Cerebellar nuclear complex (tissue), 1 donor: Measurements from ENCODE around the gene SALL1.

Experiments
- DNase-seq, 2 experiments: peaks; one replicate each; lab custom pipeline; 2025; lab: John Stamatoyannopoulos, UW

Gene SALL1

GRCh38 chr16:51156807-51157200, 5.7 kb upstream of the SALL1 start:
- DNase-seq = no peak

DNA sequence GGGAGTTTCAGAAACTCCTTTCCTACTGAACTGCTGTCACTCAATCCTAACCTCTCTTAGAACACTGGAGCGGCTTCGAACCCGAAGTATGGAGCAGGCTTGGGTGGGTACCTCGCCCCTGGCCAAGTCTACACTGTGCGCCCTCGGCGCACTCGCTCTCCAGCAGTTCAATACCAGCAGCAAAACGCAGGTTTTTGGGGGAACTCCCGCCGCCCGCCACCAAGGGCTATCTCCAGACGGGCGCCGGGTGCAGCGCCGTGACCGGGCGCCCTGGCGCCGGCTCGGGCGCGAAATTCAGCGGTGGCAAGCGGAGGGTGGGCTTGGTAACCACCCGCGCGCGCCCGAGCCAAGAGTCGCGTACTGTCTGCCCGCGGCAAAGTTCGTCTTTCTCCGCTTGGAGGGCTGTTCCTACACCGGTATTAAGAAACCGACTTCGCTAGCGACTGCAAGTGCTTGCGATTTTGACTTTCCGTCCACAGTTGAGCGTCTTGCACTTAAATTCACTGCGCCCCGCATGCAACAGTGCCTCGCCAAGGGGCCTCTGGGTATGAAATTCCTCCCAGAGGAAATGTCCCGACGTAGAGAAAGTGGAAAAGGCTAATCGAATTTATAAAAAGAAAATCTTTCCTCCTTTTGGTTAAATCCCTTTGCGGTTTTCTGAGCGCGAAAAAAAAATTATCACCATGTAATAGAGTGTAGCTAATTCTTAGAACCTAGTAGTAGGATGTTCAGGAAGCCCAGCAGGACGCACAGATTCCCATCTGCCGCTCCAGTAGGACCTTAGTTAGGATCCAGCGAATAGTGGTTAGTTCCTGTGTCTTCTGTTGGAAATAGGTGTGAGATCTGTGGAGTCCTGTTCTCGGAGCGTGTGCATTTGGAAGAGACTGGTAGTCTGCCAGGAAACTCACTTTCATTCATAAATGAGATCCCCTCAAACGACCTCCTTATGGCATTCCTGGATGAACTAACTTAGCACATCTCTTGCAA, 5.0 kb upstream of the SALL1 start:
- no peak for DNase-seq

DNA sequence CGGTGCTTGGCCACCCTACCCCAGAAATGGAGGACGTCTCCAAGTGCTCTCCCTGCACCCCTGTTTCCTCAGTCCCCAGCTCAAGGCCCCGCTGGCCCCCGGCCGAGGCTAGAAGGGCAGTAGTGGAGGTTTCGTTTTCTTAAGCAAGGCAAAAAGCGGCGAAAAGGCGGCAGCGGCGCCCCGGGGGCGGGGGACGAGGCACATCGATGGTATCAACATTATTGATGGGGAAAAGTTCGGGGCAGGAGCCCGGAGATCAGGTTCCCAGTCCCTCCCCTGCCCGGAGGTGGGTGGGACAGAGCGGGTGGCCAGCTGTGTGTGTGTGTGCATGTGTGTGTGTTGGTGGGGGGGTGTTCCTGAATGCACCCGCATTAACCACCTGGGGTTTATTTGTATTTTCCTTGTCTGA, 4.1 kb upstream of the SALL1 start:
- DNase-seq = no peak

- DNase-seq = no peak
These were observed 3.5 kb upstream of the SALL1 start for GRCh38 chr16:51154271-51155171.

DNA sequence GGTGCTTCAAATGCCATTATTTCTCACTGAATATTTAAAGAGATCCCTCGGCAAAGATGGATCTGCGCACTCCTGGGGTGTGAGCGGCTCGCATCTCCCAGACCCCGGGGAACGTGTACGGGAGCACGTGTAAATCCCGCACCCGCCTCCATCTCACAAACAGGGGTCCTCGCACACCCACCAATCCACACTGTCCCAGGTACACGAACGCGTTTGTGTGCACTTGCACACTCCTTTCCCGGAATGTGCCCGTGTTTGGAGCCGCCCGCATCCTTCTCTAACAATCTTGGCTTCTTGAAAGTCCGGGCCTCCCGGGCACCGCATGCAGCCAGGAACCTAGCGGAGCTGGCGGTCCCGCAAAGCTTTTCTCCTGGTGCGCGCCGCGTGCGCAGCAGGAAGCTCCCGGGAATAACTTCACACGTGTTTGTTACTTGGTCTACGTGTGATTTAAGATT, 2.5 kb upstream of the SALL1 start:
- DNase-seq = no peak

DNA sequence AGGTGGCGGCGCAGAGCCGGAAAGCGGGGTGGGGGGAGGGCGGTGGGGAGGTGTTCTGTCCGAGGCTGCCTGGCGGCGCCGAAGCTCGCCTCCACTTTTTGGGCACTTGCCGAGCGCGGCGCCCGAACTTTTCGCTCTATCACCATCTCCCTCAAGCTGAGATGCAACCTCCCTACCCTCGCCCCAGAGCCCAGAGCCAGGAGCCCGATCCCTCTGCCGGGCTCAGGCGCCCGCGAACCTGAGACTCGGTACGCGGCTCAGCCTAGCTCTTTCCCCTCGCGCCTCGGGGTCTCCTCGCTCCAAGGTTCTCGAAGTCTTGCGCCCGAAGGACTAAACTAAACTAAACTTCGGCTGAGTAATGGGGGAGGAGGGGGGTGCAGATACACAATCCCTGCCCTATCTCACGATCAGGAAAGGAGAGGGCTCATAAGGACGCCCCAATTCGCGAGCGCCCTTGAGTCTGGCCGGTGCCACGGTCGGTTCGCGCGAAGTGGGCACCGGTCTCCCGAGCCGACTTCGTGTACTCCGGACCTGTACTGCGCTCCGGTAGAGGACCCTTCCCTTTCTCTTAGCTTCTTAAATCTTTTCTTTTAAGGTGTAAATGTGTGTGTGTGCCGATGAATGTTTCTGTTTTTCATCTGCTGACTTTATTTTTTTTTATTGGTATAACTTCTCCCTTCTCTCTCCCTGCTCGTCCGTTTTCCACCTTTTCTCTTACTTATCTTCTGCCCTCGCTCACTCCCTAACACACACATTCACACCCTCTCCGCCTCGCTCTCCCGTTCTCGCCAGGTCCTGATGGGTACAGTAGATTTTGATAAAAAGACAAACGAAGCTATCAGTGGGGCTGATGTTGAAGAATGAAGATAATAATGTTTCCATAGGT, 1.9 kb upstream of the SALL1 start:
- no peak for DNase-seq

DNA sequence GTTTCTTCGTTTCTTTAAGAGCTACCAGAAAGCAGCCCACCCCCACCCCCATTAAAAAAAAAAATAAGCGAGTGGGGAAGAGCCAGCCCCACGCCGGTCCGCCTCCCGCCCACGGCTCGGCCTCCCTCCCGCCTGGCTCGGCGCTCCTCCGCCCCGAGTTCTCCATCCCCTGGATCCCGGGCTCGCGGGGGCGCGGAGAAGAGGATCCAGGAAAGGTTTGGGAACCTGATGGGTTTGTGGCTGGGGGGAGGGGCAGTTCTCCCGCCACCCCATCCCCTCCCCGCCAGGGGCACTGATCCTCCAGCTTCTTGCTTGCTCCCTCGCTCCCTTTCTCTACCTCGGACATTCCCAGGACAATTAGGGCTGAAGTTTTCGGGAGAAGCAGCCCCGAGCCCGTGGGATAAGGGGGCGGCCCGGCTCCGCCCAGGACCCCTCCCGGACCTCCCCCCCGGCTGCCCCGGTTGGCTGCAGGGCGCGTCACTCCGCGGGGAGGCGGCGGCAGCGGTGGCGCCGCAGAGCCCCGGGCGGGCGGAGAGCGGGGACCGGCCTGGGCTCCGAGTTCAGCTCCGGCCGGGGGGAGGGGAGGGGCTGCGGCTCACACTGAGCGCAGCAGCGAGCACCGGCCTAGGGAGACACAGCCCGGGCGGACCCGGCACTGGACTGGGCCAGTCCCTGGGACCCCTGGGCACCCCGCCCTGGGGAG, 1.0 kb upstream of the SALL1 start:
- no peak for DNase-seq

- DNase-seq = no peak
These were observed 428 bp upstream of the SALL1 start for GRCh38 chr16:51151435-51151960.

DNA sequence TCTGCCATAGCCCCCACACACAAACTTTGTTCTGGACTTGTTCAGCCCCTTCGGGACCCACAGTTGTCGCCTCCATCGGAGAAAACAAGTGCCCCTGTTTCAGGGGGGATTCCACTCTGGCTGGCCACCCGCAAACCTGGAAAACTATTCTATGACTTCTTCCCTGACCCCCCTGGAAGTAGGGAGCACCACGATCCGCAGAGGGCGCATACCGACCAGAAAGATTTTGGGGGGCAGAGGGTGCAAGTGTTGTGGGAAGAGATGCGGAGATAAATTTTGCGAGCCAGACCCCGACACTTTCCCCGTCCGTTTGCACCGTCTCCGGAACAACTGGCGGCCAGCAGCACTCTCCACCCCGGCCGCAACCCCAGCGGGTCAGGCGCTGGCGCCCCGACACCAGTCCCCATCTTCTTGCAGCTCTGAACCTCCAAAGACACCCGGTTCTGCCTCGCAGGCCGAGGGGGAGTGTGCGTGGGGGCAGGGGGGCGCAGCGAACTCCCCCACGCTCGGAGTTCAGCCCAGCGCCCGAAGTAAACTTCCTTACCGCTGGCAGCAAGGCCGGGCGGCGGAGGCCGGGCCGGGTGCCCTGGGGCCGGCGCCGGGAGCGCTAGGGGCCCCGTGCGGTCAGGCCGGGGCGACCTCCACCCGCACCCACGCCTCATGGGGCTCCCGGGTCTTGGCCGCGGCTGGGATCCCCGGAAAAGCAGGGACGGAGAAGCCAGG, 744 bp downstream of the SALL1 start:
- no peak for DNase-seq

- DNase-seq = no peak
These were observed 1.3 kb downstream of the SALL1 start for GRCh38 chr16:51149721-51150164.

DNA sequence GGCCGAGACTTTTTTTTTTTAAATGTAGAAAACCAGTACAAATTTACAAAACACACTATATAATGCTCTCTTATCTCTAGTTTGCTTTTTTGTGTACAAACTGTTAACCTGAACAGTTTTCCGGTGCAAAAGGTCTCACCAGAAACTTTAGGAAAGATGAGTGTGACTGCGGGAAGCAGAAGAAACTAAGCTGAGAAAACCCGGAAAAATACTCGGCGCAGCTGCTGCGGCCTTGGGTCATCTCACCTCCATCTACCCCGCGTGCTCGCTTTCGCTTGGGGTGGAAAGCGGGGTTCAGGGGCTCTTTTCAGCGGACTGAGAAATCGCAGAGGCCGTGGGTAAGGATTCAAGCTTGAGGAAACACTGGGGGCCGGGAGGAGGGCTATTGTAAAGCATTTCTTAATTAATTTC, 1.8 kb downstream of the SALL1 start:
- DNase-seq = no peak

DNA sequence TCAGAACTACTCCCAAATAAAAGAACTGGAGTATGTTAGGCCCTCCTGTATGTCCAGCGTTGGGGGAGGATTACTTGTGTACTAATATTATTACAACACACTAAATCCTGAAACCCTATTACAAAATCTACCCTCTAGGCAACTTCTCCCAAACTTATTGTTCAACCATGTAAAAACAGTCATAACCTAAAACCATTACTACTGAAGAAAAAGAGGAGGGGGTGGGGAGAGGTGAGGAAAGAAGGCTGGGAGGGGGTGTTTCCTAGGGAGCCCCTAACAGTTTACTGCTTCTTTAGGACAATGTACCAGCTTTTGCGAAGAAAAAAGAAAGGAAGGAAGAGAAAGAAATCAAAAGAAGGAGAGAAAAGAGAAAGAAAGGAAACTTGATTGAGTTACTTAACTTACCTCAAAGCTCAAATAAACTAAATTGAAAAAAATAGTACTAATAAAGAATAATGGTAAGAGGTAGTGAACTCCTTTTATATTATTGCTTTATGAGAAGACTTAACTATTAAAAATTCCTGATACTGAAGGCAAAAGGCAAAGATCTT, 2.3 kb downstream of the SALL1 start:
- no peak for DNase-seq

DNA sequence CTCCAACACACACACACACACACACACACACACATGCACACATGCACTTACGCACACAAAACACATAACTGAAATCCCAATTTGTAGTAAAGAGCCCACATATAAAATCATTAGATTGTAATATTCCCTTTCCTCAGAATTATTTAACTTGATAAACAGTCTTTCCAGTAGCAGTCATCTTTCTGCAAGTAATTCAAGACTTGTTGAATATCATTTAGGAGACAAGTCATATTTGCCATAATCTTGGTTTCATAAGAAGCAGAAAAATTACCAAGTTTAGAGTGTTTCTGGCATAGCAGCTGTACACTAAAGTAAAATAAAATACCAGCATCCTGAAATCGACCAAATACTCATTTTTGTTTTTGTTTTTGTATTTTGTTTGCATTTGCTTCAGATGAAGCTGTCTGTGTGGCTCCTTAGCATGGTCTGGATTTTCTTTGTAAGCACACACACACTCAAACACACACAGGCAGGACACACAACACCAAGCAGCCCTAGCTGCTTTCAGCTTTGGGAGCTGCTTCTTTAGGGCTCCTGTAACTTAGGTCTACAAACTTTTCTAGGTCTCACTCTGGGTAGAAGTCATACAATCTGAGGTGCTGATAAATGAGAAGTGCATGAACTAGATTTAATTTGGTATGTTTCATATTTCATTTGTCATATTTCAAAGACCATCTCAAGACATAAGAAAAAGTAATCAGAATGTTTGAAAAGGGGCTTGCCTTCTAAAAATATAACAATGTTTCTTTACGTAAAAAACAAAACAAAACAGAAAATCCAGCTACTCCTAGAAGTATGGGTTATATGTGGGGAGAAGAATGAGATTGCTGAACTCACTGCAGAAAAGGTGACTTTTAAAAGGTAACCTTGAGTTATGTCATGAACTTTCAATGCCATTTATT, 3.0 kb downstream of the SALL1 start:
- DNase-seq = no peak

DNA sequence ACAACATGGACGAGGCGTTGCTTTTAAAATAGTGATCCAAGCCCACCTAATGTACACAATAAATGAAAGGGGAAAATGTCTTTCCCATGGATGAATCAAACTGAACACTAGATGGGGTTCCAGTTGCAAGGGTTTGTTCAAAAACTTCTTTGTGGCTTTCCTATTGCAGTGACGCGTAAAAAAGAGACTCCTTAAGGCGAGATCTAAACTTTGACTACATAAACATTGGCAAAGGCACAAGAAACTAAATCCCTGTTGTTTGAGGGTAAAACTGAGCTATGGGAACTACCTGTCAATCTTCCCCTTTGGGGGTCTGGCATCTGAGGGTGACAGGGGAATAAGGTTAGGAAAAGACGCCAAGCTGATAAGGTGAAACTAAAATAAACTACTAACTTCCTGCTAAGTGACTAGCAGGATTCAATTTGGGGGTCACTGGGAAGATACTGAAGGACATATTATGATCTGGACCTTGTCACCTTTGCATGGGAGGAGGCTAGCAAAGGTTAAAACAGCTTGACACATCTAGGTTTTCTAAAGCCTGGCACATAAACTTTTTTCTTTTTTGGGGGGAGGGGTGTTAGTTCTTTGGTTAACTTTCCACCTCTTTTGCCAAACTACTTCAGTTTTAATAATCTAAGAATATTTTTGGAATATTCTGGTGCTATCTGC, 4.7 kb downstream of the SALL1 start:
- DNase-seq = no peak

DNA sequence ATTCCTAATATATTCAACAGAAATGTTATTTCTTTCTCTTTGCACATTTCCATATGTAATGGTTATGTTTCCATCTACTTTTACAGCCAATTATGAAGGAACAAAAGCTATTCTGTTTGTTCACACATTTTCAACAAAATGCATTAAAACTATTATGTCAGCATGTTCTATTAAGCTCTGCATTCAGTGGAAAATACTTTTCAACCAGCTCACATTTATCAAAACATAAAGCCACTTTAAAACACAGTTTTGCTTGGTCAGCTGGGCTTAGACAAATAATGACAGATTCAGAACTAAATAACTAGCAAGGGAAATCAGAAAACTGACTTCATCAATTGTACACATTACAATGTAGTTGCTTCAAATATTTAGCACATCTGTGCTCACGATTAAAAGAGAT, 6.9 kb downstream of the SALL1 start:
- DNase-seq = no peak

DNA sequence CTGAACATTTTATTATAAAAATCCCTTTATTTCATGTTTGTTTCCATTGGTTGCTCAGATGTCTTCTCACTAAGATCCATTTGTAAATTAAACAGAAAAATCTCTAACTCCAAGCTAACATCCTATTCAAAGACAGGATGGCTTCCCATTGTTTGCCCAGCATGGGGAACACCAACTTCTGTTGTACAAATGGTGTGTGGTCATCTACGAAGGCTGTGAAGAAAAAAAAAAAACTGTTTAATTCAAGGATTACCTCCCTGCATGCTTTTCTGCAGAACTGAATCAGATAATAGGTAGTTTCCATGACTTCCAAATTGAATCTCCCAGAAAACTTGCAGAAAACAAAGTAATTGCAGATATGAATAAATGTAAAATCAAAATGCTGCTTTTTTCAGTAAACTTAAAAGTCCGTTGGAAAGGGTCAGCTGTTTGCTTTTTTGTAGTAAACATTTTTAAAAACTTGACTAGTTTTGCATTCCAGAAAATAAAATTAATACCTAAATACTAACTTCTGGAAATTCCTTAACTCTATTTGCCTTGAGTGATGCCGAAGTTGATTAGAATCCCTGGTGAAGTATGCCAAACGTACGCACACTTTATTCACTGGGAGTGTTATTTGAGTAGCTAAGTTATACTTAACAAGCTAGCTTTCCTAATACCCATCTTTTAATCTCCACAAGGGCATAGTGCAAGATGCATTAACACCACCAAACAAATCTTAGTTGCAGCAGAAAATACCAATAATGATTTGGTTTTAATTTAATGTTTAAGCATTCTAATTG, 7.7 kb downstream of the SALL1 start:
- DNase-seq = no peak

DNA sequence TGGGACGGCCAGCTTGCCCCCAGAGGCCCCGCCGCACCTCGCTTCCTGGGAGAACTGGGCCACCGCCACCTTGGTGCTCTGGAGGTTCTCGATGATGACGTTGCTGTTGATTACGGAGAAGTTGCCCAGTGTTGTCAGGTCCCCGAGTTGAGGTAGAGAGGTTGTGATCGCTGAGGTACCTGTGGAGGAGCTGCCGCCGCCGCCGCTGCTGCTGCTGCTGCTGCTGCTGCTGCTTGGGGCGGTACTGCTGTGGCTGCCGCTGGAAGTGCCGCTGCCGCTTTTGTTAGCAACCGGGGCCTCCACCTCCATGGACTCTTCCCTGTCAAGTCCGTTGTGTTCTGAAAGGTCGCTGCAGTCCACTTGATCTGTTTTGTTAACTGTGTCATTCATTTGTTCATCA, 9.5 kb downstream of the SALL1 start:
- no peak for DNase-seq
